ENCODE results near the gene SEPTIN12.

SEPTIN12 gene

GRCh38 chr16:4787627-4788482, at the start of gene SEPTIN12:
Gene SEPTIN12, minus strand, starts transcription at chr16:4788345. Its CDS starts 700 bp downstream, at chr16:4787645.
- no peak for FAIRE-seq

- FAIRE-seq: no peak
Observed at GRCh38 chr16:4836727-4837126, 48.6 kb upstream of the SEPTIN12 start.

- no peak for FAIRE-seq
Observed at GRCh38 chr16:4833584-4833983, 45.4 kb upstream of the SEPTIN12 start.

- no peak for FAIRE-seq
Observed at GRCh38 chr16:4832698-4833343, 44.7 kb upstream of the SEPTIN12 start.

- no peak for FAIRE-seq
Observed at GRCh38 chr16:4831616-4832015, 43.5 kb upstream of the SEPTIN12 start.

- no peak for FAIRE-seq
Observed at GRCh38 chr16:4830408-4830807, 42.3 kb upstream of the SEPTIN12 start.

GRCh38 chr16:4828567-4829321, 40.6 kb upstream of the SEPTIN12 start:
- no peak for FAIRE-seq

- no peak for FAIRE-seq
Observed at GRCh38 chr16:4826980-4827379, 38.8 kb upstream of the SEPTIN12 start.

- no peak for FAIRE-seq
Observed at GRCh38 chr16:4826526-4826925, 38.4 kb upstream of the SEPTIN12 start.

GRCh38 chr16:4825196-4825595, 37.1 kb upstream of the SEPTIN12 start:
- no peak for FAIRE-seq

- no peak for FAIRE-seq
Observed at GRCh38 chr16:4820652-4821051, 32.5 kb upstream of the SEPTIN12 start.

- no peak for FAIRE-seq
Observed at GRCh38 chr16:4814542-4815173, 26.5 kb upstream of the SEPTIN12 start.

GRCh38 chr16:4814046-4814445, 25.9 kb upstream of the SEPTIN12 start:
- no peak for FAIRE-seq

GRCh38 chr16:4813251-4814003, 25.3 kb upstream of the SEPTIN12 start:
- FAIRE-seq: no peak

GRCh38 chr16:4811773-4812172, 23.6 kb upstream of the SEPTIN12 start:
- FAIRE-seq: no peak

- no peak for FAIRE-seq
Observed at GRCh38 chr16:4811242-4811641, 23.1 kb upstream of the SEPTIN12 start.

- no peak for FAIRE-seq
Observed at GRCh38 chr16:4806280-4806679, 18.1 kb upstream of the SEPTIN12 start.

GRCh38 chr16:4805231-4805630, 17.1 kb upstream of the SEPTIN12 start:
- FAIRE-seq: no peak

GRCh38 chr16:4803898-4804762, 16.0 kb upstream of the SEPTIN12 start:
- no peak for FAIRE-seq

GRCh38 chr16:4803401-4803844, 15.3 kb upstream of the SEPTIN12 start:
- no peak for FAIRE-seq

GRCh38 chr16:4802659-4803287, 14.6 kb upstream of the SEPTIN12 start:
- FAIRE-seq: no peak
